Activated CD8-positive, alpha-beta memory T cell treated with anti-CD3 and anti-CD28 coated beads for 48 hours (primary cell): ENCODE measurements around the gene DNAJC10.
"Not testable (repeated sequence)": the region's sequence is repeated elsewhere in the genome, so short reads cannot be mapped to it uniquely, and the experiment has no call there.

Experiments used
- DNase-seq, 3 experiments: peaks; one replicate each; pipeline ENCODE4 v3.0.0-alpha.2; 2020; ENCODE audit warnings: low read depth in 2 of 3, low spot score in 2 of 3

Gene DNAJC10

GRCh38 chr2:182782686-182783085 lies 66.6 kb downstream of the DNAJC10 start:
- not testable (repeated sequence) for DNase-seq

- no peak for DNase-seq
These were observed 68.1 kb downstream of the DNAJC10 start for GRCh38 chr2:182784058-182784706.

GRCh38 chr2:182784777-182785176 lies 68.7 kb downstream of the DNAJC10 start:
- DNase-seq = no peak

GRCh38 chr2:182792441-182792840 lies 76.4 kb downstream of the DNAJC10 start:
- no peak for DNase-seq

GRCh38 chr2:182798736-182799135 lies 82.7 kb downstream of the DNAJC10 start:
- no peak for DNase-seq

- no peak for DNase-seq
These were observed 88.1 kb downstream of the DNAJC10 start for GRCh38 chr2:182804128-182804527.

GRCh38 chr2:182807319-182807718 lies 91.3 kb downstream of the DNAJC10 start:
- no peak for DNase-seq

- no peak for DNase-seq
These were observed 94.0 kb downstream of the DNAJC10 start for GRCh38 chr2:182810087-182810486.

- no peak for DNase-seq
These were observed 98.3 kb downstream of the DNAJC10 start for GRCh38 chr2:182814380-182814779.

- DNase-seq = no peak
These were observed 98.7 kb downstream of the DNAJC10 start for GRCh38 chr2:182814804-182815203.

- no peak for DNase-seq
These were observed 100.8 kb downstream of the DNAJC10 start for GRCh38 chr2:182816866-182817265.

GRCh38 chr2:182817558-182817957 lies 101.5 kb downstream of the DNAJC10 start:
- DNase-seq = no peak

- no peak for DNase-seq
These were observed 102.4 kb downstream of the DNAJC10 start for GRCh38 chr2:182818501-182818900.

GRCh38 chr2:182818925-182819324 lies 102.9 kb downstream of the DNAJC10 start:
- no peak for DNase-seq

- no peak for DNase-seq
These were observed 103.4 kb downstream of the DNAJC10 start for GRCh38 chr2:182819412-182819811.

- no peak for DNase-seq
These were observed 105.1 kb downstream of the DNAJC10 start for GRCh38 chr2:182821182-182821581.

GRCh38 chr2:182822733-182823132 lies 106.7 kb downstream of the DNAJC10 start:
- no peak for DNase-seq

- DNase-seq = no peak
These were observed 108.2 kb downstream of the DNAJC10 start for GRCh38 chr2:182824056-182824766.

GRCh38 chr2:182824767-182825158 lies 108.7 kb downstream of the DNAJC10 start:
- DNase-seq = no peak

- DNase-seq = no peak
These were observed 110.0 kb downstream of the DNAJC10 start for GRCh38 chr2:182826064-182826463.

GRCh38 chr2:182826496-182826895 lies 110.4 kb downstream of the DNAJC10 start:
- DNase-seq = no peak

- DNase-seq = no peak
These were observed 111.3 kb downstream of the DNAJC10 start for GRCh38 chr2:182827182-182827879.
